Upper lobe of right lung (tissue), 1 donor: Measurements from ENCODE around the gene FBLN1. TPM values are rescaled to one million over a fixed set of nuclear protein-coding genes. Genes with fewer than 3 reads are reported as not detected.

ENCODE experiments used
- ATAC-seq: fragments of 200-7000 bp; cut with Tn5 transposase; one replicate; pipeline ENCODE4 v1.9.1; 2020; ENCODE audit warnings: mild to moderate bottlenecking, moderate library complexity
- DNase-seq: peaks from one replicate; pipeline ENCODE4 v3.0.0-alpha.2; 2020
- H3K27ac ChIP-seq: fragments of 200-600 bp; one replicate; pipeline ENCODE4 v1.8.0; 2022
- H3K27me3 ChIP-seq: fragments of 200-600 bp; one replicate; pipeline ENCODE4 v1.8.0; 2022; ENCODE audit warnings: mild to moderate bottlenecking
- H3K36me3 ChIP-seq: fragments of 200-600 bp; one replicate; pipeline ENCODE4 v1.8.0; 2022
- H3K4me1 ChIP-seq: fragments of 200-600 bp; one replicate; pipeline ENCODE4 v1.8.0; 2022
- H3K4me3 ChIP-seq: fragments of 200-600 bp; one replicate; pipeline ENCODE4 v1.8.0; 2022; ENCODE audit warnings: mild to moderate bottlenecking
- H3K9me3 ChIP-seq: fragments of 200-600 bp; one replicate; pipeline ENCODE4 v1.8.0; 2022
- intact Hi-C: fragments of 100-400 bp; cut with DNase I; formaldehyde crosslinking; loops from one replicate; pipeline ENCODE4 v1.11.0; 2022
- total RNA-seq: library from RNA; stranded (reverse); fragmentation: NEBNext Ultra II Directional; extraction: Animal tissue kit (Norgen Biotek cat#: 25700); gene quantifications from one replicate; pipeline ENCODE4 v1.2.1, GENCODE V29; 2021
- TF ChIP-seq, protein P1 (sequence below): fragments of 200-600 bp; IDR thresholded peaks from one replicate; pipeline ENCODE4 v1.8.0; 2022; ENCODE audit warnings: antibody characterized with exemption
- donor health status: DM: no; HTN: yes; CAD: no; lungs with severe emphysema.

The FBLN1 gene
- total RNA-seq, 1 donor from 2014 or later = 272 TPM

GRCh38 chr22:45478108-45478771 is 24.4 kb upstream of the FBLN1 start:
- H3K9me3 ChIP-seq = no peaks in the 10 kb centered on the region
- intact Hi-C loops = no loop called here
- H3K27ac ChIP-seq = no peak overlapping the region
- TF ChIP-seq, protein P1, sequence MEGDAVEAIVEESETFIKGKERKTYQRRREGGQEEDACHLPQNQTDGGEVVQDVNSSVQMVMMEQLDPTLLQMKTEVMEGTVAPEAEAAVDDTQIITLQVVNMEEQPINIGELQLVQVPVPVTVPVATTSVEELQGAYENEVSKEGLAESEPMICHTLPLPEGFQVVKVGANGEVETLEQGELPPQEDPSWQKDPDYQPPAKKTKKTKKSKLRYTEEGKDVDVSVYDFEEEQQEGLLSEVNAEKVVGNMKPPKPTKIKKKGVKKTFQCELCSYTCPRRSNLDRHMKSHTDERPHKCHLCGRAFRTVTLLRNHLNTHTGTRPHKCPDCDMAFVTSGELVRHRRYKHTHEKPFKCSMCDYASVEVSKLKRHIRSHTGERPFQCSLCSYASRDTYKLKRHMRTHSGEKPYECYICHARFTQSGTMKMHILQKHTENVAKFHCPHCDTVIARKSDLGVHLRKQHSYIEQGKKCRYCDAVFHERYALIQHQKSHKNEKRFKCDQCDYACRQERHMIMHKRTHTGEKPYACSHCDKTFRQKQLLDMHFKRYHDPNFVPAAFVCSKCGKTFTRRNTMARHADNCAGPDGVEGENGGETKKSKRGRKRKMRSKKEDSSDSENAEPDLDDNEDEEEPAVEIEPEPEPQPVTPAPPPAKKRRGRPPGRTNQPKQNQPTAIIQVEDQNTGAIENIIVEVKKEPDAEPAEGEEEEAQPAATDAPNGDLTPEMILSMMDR = no peak
- no peaks in the 10 kb centered on the region for H3K4me1 ChIP-seq
- DNase-seq (peak; percentile 6), ATAC-seq (no peak)
- no peaks in the 10 kb centered on the region for H3K36me3 ChIP-seq
- H3K4me3 ChIP-seq = no peak overlapping the region
- peaks cover 4% of the 10 kb centered on the region for H3K27me3 ChIP-seq

- ATAC-seq = no peak
These were observed 22.0 kb upstream of the FBLN1 start for GRCh38 chr22:45480717-45481116.

DNA sequence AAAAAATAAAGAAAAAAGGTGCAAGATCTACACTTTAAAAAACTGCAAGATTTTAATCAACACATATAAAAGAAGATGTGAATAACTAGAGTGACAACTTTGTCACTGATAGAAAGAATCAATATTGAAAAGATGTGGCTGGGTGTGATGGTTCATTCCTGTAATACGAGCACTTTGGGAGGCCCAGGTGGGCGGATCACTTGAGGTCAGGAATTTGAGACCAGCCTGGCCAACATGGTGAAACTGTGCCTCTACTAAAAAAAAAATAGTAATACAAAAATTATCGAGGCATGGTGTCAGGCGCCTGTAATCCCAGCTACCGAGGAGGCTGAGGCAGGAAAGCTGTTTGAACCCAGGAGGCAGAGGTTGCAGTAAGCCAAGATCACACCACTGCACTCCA is 21.0 kb upstream of the FBLN1 start:
- no peak overlapping the region for H3K4me3 ChIP-seq
- H3K27me3 ChIP-seq = no peaks in the 10 kb centered on the region
- no peaks in the 10 kb centered on the region for H3K4me1 ChIP-seq
- H3K27ac ChIP-seq = no peak overlapping the region
- TF ChIP-seq, protein P1 = no peak
- no peak for ATAC-seq
- no peaks in the 10 kb centered on the region for H3K9me3 ChIP-seq
- peak; percentile 13 for DNase-seq
- H3K36me3 ChIP-seq = no peaks in the 10 kb centered on the region
- intact Hi-C loops = no loop called here

More at GRCh38 chr22:45480717-45481116, 22.0 kb upstream of the FBLN1 start:
- no peak overlapping the region for H3K4me3 ChIP-seq
- H3K4me1 ChIP-seq = no peaks in the 10 kb centered on the region
- H3K27me3 ChIP-seq = peaks cover 4% of the 10 kb centered on the region
- DNase-seq = no peak
- TF ChIP-seq, protein P1 = no peak
- no peaks in the 10 kb centered on the region for H3K36me3 ChIP-seq
- H3K9me3 ChIP-seq = no peaks in the 10 kb centered on the region
- intact Hi-C loops = no loop called here
- no peak overlapping the region for H3K27ac ChIP-seq

DNA sequence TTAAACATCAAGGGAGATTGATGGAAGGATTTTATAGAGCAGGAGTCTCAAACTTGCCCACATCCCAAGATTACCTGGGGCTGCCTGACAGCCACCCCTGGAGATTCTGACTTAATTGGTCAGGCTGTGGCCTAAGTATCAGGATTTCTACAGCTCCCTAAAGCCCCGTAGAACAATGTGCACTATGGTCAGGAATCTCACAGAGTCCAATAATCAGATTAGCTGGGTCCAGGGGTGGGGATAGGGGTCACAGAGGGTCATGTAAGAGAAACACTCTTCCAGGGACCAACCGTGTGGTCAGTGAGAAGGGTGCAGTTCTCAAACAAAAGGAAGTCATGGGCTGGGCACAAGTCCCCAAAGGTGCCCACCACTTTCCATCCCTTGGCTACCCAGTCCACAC is 20.5 kb upstream of the FBLN1 start:
- intact Hi-C loops = no loop called here
- TF ChIP-seq, protein P1 = no peak

GRCh38 chr22:45483319-45483718 is 19.4 kb upstream of the FBLN1 start:
- Histone ChIP-seq H3K9me3 (no peaks in the 10 kb centered on the region), H3K4me1 (no peaks in the 10 kb centered on the region), H3K27ac (no peak overlapping the region), H3K36me3 (no peaks in the 10 kb centered on the region), H3K4me3 (no peak overlapping the region), H3K27me3 (no peaks in the 10 kb centered on the region)
- intact Hi-C loops = no loop called here
- DNase-seq (peak; percentile 25), ATAC-seq (no peak)
- TF ChIP-seq, protein P1 = no peak

More for the DNA sequence above, 20.5 kb upstream of the FBLN1 start:
- DNase-seq (peak; percentile 11), ATAC-seq (no peak)
- Histone ChIP-seq H3K36me3 (no peaks in the 10 kb centered on the region), H3K27ac (no peak overlapping the region), H3K9me3 (no peaks in the 10 kb centered on the region), H3K4me3 (no peak overlapping the region), H3K27me3 (no peaks in the 10 kb centered on the region), H3K4me1 (no peaks in the 10 kb centered on the region)
